Cardiac muscle cell (in vitro differentiated cells and primary cell): ENCODE data around the gene PAK1IP1. TPM values are rescaled to one million over a fixed set of nuclear protein-coding genes. Genes with fewer than 3 reads are reported as not detected.
A peak's percentile ranks its signal among the peaks of the same experiment; 100 is the strongest.

Experiments used
- DNase-seq, 2 donors: peaks; one replicate each; pipeline versions ENCODE4 v3.0.0 to v3.0.0-alpha.2; 2010 to 2017; ENCODE audit warnings: low read depth in 1 of 2, low spot score in 1 of 2
- H3K27ac ChIP-seq: fragments of 200-600 bp; sonication (generic); 2 replicates; pipeline ENCODE4 v1.5.1; 2016
- H3K27me3 ChIP-seq: fragments of 200-600 bp; sonication (generic); 2 replicates; pipeline ENCODE4 v1.6.0; 2016; ENCODE audit warnings: control low read depth
- H3K36me3 ChIP-seq: fragments of 200-600 bp; sonication (generic); 2 replicates; pipeline ENCODE4 v1.5.1; 2016; ENCODE audit warnings: control low read depth
- H3K4me1 ChIP-seq: fragments of 200-600 bp; sonication (generic); 2 replicates; pipeline ENCODE4 v1.8.1; 2017; ENCODE audit warnings: low read depth, mild to moderate bottlenecking, mixed run types
- H3K4me3 ChIP-seq: fragments of 200-600 bp; sonication (generic); 2 replicates; pipeline ENCODE4 v1.5.1; 2016; ENCODE audit warnings: mild to moderate bottlenecking
- H3K9me3 ChIP-seq: fragments of 200-600 bp; sonication (generic); 2 replicates; pipeline ENCODE4 v1.5.1; 2017; ENCODE audit warnings: low read depth, mild to moderate bottlenecking, control low read depth
- polyA plus RNA-seq: library from polyadenylated mRNA; unstranded; fragments of >200 nt; fragmentation: Nextera tagmentation; extraction: Ambion mirVana; gene quantifications from 2 replicates; pipeline ENCODE4 v1.2.1, GENCODE V29; 2016
- total RNA-seq: library from RNA; depleted of rRNA; stranded (reverse); fragments of >200 nt; gene quantifications from 2 replicates; pipeline ENCODE4 v1.2.3, GENCODE V29; 2016
- TF ChIP-seq, protein P1 (sequence below): IDR thresholded peaks from 2 replicates; pipeline ENCODE4 v1.5.1; 2012; ENCODE audit warnings: low read depth, mild to moderate bottlenecking, low read length

PAK1IP1 gene
- total and polyA plus RNA-seq, 2 experiments from 2014 or later, result 10.4 to 14.6 TPM

DNA sequence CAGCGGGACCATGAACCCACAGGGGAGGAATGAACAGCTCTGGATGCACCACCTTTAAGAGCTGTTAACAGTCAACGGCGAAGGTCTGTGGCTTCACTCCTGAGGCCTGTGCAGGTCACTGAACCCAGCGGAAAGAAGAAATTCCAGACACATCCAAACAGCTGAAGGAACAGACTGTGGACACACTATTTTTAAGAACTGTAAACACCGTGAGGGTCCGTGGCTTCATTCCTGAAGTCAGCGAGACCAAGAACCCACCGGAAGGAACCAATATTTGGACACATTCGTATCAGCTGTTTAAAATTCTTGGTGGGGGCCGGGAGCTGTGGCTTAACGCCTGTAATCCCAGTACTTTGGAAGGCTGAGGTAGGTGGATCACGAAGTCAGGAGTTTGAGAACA lies 47.5 kb downstream of the PAK1IP1 start:
- Histone ChIP-seq H3K36me3 (no peaks in the 10 kb centered on the region), H3K9me3 (no peaks in the 10 kb centered on the region), H3K4me3 (no peak overlapping the region), H3K4me1 (peaks cover 6% of the 10 kb centered on the region), H3K27ac (no peak overlapping the region), H3K27me3 (no peaks in the 10 kb centered on the region)
- TF ChIP-seq, protein P1, sequence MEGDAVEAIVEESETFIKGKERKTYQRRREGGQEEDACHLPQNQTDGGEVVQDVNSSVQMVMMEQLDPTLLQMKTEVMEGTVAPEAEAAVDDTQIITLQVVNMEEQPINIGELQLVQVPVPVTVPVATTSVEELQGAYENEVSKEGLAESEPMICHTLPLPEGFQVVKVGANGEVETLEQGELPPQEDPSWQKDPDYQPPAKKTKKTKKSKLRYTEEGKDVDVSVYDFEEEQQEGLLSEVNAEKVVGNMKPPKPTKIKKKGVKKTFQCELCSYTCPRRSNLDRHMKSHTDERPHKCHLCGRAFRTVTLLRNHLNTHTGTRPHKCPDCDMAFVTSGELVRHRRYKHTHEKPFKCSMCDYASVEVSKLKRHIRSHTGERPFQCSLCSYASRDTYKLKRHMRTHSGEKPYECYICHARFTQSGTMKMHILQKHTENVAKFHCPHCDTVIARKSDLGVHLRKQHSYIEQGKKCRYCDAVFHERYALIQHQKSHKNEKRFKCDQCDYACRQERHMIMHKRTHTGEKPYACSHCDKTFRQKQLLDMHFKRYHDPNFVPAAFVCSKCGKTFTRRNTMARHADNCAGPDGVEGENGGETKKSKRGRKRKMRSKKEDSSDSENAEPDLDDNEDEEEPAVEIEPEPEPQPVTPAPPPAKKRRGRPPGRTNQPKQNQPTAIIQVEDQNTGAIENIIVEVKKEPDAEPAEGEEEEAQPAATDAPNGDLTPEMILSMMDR, result no peak
- DNase-seq, result no peak

DNA sequence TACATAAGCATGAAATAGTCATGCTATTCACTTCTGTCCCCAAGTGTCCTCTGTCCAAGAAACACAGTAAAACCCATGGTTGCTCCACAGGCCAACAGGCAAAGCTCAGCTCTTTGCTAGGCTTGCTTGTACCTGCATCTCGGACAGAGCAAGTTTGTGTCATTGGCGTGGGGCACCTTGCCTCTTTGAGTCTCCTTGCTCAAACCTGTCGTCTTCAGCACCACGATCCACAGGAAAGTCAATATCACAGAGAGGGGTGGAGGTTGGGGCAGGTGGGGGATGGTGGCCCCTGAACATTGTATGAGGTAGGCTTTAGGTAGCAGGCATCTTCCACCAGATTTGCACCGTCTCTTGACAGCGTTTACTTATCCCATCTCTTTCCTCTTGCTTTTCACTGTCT lies 48.7 kb downstream of the PAK1IP1 start:
- no peak for DNase-seq
- no peak overlapping the region for H3K4me3 ChIP-seq
- TF ChIP-seq, protein P1, result no peak
- H3K4me1 ChIP-seq, result peaks cover 10% of the 10 kb centered on the region
- no peak overlapping the region for H3K27ac ChIP-seq
- no peaks in the 10 kb centered on the region for H3K36me3 ChIP-seq
- H3K9me3 ChIP-seq, result no peaks in the 10 kb centered on the region
- H3K27me3 ChIP-seq, result no peaks in the 10 kb centered on the region

DNA sequence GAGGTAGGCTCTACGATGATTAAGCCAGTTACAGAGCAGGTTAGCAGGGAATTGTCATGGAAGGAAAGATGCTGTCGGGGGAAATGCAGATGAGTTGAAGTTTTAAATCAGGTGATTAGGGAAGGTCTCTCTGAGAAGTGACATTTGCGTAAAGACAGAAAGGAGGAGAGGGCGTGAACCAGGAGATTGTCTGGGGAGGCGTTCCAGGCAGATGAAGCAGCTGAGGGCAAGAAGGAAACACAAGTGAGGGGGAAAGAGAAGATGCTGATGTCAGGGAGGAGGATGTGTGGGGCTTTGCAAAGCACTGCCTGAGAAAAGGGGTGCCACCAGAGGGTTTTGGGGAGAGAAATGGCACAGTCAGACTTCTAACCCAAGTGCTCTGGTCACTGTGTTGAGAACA lies 50.3 kb downstream of the PAK1IP1 start:
- Histone ChIP-seq H3K36me3 (no peaks in the 10 kb centered on the region), H3K27me3 (no peaks in the 10 kb centered on the region), H3K4me3 (no peak overlapping the region), H3K9me3 (no peaks in the 10 kb centered on the region), H3K4me1 (peaks cover 26% of the 10 kb centered on the region), H3K27ac (peak overlapping the region; percentile 4)
- TF ChIP-seq, protein P1, result no peak
- DNase-seq, result no peak

DNA sequence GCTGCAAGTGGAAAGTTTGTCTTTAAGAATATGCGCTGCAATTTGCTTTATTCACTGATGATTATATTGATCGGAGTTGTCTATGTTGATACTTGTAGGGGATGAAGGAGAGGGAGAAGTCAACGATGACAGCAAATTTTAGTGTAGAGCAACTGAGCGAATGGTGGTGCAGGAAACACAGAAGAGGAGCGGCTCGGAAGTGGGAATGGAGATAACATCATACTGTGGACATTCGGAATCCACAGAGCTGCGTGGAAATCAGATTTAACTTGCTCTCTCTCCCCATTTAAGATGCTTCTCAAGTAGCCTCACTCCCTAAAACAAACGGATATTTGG lies 52.1 kb downstream of the PAK1IP1 start:
- peak overlapping the region; percentile 94 for H3K4me3 ChIP-seq
- H3K4me1 ChIP-seq, result peaks cover 43% of the 10 kb centered on the region
- no peaks in the 10 kb centered on the region for H3K36me3 ChIP-seq
- H3K27me3 ChIP-seq, result no peaks in the 10 kb centered on the region
- H3K9me3 ChIP-seq, result no peaks in the 10 kb centered on the region
- no peak for DNase-seq
- TF ChIP-seq, protein P1, result no peak
- H3K27ac ChIP-seq, result peak overlapping the region; percentile 3

DNA sequence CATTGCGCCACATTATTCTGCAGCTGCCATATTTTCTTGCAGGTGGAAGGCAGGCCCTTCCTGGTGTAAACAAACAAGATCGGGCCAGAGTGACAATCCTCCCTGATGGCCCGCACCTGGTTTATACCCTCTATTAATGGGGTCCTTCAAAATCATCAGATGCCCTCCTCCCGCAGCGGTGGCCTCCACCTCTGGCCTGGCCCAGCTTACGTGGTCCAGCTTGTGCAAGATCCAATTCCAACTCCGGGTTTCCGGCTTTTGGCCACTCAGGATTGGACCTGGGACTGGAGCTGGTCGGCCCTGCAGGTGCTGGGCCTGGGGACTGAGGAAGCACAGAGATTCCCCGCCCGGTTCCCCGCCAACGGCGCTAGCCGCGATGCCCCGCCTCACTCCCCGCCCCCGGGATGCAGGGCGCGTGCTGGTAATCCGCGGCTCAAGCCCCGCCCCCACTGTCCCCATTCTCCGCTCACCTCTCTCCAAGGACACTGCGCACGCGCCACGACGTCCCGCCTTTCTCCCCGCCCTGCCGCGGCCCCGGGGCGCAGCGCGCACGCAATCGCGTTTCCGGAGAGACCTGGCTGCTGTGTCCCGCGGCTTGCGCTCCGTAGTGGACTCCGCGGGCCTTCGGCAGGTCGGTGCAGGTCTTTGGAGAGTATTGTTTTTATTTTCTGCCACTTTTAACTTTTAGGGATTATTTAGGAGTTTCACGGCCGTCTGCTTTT lies 52.6 kb downstream of the PAK1IP1 start, which contains the start of gene TMEM14B:
Gene TMEM14B (plus strand): TSS at position 555 of the 722 bp plus-strand sequence. CDS start 1,441 bp downstream, outside the sequence.
- Histone ChIP-seq H3K4me3 (peak within 1 kb of the TSS; percentile 94), H3K36me3 (no peaks in the 10 kb centered on the region), H3K27me3 (no peaks in the 10 kb centered on the region), H3K27ac (peak within 1 kb of the TSS; percentile 89), H3K4me1 (peaks cover 43% of the 10 kb centered on the region), H3K9me3 (no peaks in the 10 kb centered on the region)
- DNase-seq, result peak; percentile 97 to 100
- TF ChIP-seq, protein P1, result no peak
